Prostate gland (tissue), 2 donors: Measurements from ENCODE around the gene PYCR2. TPM values are rescaled to one million over a fixed set of nuclear protein-coding genes. Genes with fewer than 3 reads are reported as not detected.
"Not testable (repeated sequence)": the region's sequence is repeated elsewhere in the genome, so short reads cannot be mapped to it uniquely, and the experiment has no call there.

ENCODE experiments used
- DNase-seq: peaks from one replicate; pipeline ENCODE4 v3.0.0-alpha.2; 2019; ENCODE audit warnings: low spot score
- H3K27ac ChIP-seq, 2 donors: fragments of 200-600 bp; sonication (generic); 2 replicates each; pipeline ENCODE4 v1.5.1; 2017 to 2019
- H3K27me3 ChIP-seq: fragments of 200-600 bp; sonication (generic); replicated peaks from 2 replicates; pipeline ENCODE4 v1.5.1; 2019; ENCODE audit not compliant: insufficient read depth
- H3K36me3 ChIP-seq, 2 donors: fragments of 200-600 bp; sonication (generic); 1 replicate in 1 of 2; 2 replicates in 1 of 2; pipeline versions ENCODE4 v1.5.1 to v1.8.1; 2017 to 2019
- H3K4me1 ChIP-seq: fragments of 200-600 bp; sonication (generic); replicated peaks from 2 replicates; pipeline ENCODE4 v1.5.1; 2019
- H3K4me3 ChIP-seq, 2 donors: fragments of 200-600 bp; sonication (generic); 2 replicates each; pipeline ENCODE4 v1.5.1; 2017 to 2019
- H3K9me3 ChIP-seq: fragments of 200-600 bp; sonication (generic); 2 replicates; pipeline ENCODE4 v1.5.1; 2017
- POLR2A ChIP-seq: fragments of 450-650 bp; IDR thresholded peaks from one replicate; pipeline ENCODE4 v1.6.1; 2016; ENCODE audit warnings: antibody characterized with exemption, mild to moderate bottlenecking
- POLR2AphosphoS5 ChIP-seq: sonication (generic); formaldehyde crosslinking; IDR thresholded peaks from one replicate; pipeline ENCODE4 v1.6.1; 2017; ENCODE audit warnings: antibody characterized with exemption
- WGBS: methylation state at CpG from one replicate; pipeline ENCODE4 v1.1.5; 2018; 5-methylcytosine and 5-hydroxymethylcytosine counted together
- intact Hi-C: fragments of 100-400 bp; cut with DNase I; formaldehyde crosslinking; loops from one replicate; pipeline ENCODE4 v1.14.2; 2022
- total RNA-seq, 2 donors: library from RNA; depleted of rRNA; stranded (reverse); fragments of >200 nt; gene quantifications; one replicate each; pipeline ENCODE4 v1.1.0, GENCODE V29; 2016
- TF ChIP-seq, protein P1 (sequence below), 4 experiments: fragments of 200-600 bp in 2 of 4; fragments of 450-650 bp in 2 of 4; sonication (generic) in 2 of 4; IDR thresholded peaks; 1 replicate in 3 of 4; 2 replicates in 1 of 4; pipeline ENCODE4 v1.5.1; 2016 to 2019; ENCODE audit warnings: antibody characterized with exemption in 4 of 4, mild to moderate bottlenecking in 2 of 4, moderate library complexity in 2 of 4

Gene PYCR2
- total RNA-seq, 2 donors from 2014 or later: 70.8 to 80.2 TPM

DNA sequence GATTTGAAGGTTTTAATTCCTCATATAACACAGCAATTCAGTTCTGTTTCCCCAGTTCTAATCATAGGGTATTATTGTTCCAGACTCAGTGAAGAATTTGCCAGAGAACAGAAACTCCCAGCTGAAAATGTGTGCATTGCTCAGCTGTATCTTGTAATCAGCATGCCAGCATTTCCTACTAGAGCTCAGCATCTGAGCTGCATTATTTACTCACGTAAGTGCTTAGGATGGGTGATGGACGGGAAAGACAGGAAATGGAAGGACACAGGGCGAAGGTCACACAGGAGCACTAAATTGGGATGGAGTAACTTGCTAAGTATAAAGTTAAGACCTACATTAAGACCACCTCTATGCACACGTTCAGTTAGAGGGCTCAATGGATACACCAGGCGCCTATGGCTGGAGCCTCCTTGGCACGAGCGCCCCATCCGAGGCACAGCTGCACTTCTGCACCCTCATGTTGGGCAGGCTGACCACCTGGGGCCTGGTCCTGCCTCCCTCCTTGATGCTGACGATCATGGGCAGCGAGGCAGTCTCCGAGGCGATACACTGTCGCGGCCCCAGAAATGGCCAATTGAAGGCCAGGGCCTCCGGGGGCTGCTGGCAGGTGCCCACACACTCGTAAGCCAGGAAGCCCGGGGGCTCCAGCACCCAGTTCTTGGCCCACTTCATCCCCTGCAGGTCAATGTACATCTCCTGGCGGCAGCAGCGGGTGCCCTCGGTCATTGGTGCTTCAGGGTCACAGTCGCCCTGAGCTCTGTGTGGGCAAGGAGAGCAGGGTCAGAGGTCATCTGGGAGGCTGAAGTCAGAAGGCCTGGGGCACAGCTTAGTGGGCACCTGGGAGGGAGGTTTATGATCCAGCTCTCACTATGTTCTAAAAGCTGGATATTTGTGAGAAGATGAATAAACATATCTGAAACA lies 13.3 kb upstream of the PYCR2 start:
- Histone ChIP-seq H3K9me3 (no peaks in the 10 kb centered on the region), H3K36me3 (no peaks in the 10 kb centered on the region), H3K27me3 (no peaks in the 10 kb centered on the region), H3K27ac (no peak overlapping the region), H3K4me3 (no peak overlapping the region), H3K4me1 (no peaks in the 10 kb centered on the region)
- WGBS: 95% methylated on average over 21 of the region's 21 CpGs
- DNase-seq: no peak
- TF ChIP-seq POLR2AphosphoS5 (no peak), POLR2A (no peak)
- TF ChIP-seq, protein P1, sequence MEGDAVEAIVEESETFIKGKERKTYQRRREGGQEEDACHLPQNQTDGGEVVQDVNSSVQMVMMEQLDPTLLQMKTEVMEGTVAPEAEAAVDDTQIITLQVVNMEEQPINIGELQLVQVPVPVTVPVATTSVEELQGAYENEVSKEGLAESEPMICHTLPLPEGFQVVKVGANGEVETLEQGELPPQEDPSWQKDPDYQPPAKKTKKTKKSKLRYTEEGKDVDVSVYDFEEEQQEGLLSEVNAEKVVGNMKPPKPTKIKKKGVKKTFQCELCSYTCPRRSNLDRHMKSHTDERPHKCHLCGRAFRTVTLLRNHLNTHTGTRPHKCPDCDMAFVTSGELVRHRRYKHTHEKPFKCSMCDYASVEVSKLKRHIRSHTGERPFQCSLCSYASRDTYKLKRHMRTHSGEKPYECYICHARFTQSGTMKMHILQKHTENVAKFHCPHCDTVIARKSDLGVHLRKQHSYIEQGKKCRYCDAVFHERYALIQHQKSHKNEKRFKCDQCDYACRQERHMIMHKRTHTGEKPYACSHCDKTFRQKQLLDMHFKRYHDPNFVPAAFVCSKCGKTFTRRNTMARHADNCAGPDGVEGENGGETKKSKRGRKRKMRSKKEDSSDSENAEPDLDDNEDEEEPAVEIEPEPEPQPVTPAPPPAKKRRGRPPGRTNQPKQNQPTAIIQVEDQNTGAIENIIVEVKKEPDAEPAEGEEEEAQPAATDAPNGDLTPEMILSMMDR (IDR thresholded peaks at IDR 0.05): no peak
- intact Hi-C loops: no loop called here

DNA sequence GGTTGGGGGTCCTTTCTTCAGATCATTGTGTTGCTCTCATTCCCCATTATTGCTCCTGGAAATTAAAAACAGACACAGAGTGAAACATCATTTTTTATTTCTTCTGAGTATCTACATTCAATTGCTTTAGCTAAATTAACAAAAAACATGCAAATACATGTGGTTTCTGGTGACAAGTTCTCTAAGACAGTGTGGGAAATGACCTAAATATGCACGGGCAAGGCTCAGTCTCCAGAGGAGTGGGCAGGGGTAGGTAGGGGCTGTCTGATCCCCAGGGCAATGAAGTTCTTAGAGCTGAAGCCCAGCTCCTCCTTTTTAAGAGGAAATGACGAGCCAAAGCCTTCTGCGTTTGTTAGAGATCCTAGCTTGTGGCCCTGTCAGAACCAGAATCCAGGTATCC lies 12.5 kb upstream of the PYCR2 start:
- DNase-seq: no peak
- H3K9me3 ChIP-seq: no peaks in the 10 kb centered on the region
- H3K36me3 ChIP-seq: no peaks in the 10 kb centered on the region
- no peaks in the 10 kb centered on the region for H3K4me1 ChIP-seq
- intact Hi-C loops: no loop called here
- 64% methylated on average over 3 of the region's 3 CpGs for WGBS
- H3K27ac ChIP-seq: no peak overlapping the region
- no peak overlapping the region for H3K4me3 ChIP-seq
- no peak for TF ChIP-seq POLR2AphosphoS5
- TF ChIP-seq, protein P1 (IDR thresholded peaks at IDR 0.05): no peak
- TF ChIP-seq POLR2A: no peak
- H3K27me3 ChIP-seq: no peaks in the 10 kb centered on the region

DNA sequence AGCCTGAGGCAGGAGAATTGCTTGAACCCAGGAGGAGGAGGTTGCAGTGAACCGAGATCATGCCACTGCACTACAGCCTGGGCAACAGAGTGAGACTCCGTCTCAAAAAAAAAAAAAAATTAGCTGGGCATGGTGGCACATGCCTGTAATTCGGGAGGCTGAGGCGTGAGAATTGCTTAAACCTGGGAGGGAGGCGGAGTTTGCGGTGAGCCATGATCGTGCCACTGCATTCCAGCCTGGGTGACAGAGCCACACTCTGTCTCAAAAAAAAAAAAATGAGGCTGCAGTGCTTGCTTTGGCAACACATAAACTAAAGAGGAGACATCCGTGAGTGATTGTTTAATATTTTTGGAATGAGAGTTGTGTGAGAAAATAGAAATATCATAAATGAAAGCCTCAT lies 12.0 kb upstream of the PYCR2 start:
- H3K27me3 ChIP-seq, H3K36me3 ChIP-seq, H3K4me3 ChIP-seq, H3K4me1 ChIP-seq, intact Hi-C loops, H3K9me3 ChIP-seq, H3K27ac ChIP-seq: not testable (repeated sequence)
- 61% methylated on average over 8 of the region's 8 CpGs for WGBS
- peak; percentile 39 for DNase-seq

DNA sequence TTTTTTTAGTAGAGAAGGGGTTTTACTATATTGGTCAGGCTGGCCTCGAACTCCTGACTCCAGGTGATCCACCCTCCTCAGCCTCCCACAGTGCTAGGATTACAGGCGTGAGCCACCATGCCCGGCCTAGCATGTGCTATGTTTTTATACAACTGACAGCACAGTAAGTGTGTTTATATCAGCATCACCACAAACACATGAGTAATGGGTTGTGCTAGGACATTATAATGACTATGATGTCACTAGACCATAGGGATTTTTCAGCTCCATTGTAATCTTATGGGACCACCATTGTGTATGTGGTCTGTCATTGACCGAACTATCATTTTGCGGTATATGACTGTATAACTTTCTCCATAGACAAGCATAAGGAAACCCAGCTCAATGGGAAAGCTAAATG lies 10.7 kb upstream of the PYCR2 start:
- TF ChIP-seq POLR2A: no peak
- TF ChIP-seq, protein P1 (IDR thresholded peaks at IDR 0.05): no peak
- no peak for TF ChIP-seq POLR2AphosphoS5
- intact Hi-C loops: no loop called here

DNA sequence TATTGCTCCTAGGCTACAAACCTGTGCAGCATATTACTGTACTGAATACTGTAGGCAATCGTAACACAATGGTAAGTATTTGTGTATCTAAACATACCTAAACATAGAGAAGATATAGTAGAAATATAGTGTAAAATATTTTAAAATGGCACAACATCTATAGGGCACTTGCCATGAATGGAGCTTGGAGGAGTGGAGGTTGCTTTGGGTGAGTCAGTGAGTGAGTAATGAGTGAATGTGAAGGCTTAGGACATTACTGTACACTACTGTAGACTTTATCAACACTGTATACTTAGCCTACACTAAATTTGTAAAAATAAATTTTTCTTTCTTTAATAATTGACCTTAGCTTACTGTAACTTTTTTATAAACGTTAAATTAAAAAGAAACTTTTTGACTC lies 9.0 kb upstream of the PYCR2 start:
- no peak for DNase-seq
- no peaks in the 10 kb centered on the region for H3K9me3 ChIP-seq
- no peaks in the 10 kb centered on the region for H3K4me1 ChIP-seq
- TF ChIP-seq POLR2A: no peak
- TF ChIP-seq, protein P1 (IDR thresholded peaks at IDR 0.05): no peak
- TF ChIP-seq POLR2AphosphoS5: no peak
- no peak overlapping the region for H3K4me3 ChIP-seq
- no peaks in the 10 kb centered on the region for H3K27me3 ChIP-seq
- intact Hi-C loops: no loop called here
- no peaks in the 10 kb centered on the region for H3K36me3 ChIP-seq
- no peak overlapping the region for H3K27ac ChIP-seq
- 88% methylated on average over 2 of the region's 2 CpGs for WGBS

More for the DNA sequence above, 10.7 kb upstream of the PYCR2 start:
- DNase-seq: no peak
- Histone ChIP-seq H3K4me3 (no peak overlapping the region), H3K36me3 (no peaks in the 10 kb centered on the region), H3K9me3 (no peaks in the 10 kb centered on the region), H3K27ac (no peak overlapping the region), H3K27me3 (no peaks in the 10 kb centered on the region), H3K4me1 (no peaks in the 10 kb centered on the region)
- WGBS: 97% methylated on average over 5 of the region's 5 CpGs
